HFF-Myc (cell line): Measurements from ENCODE around the gene CBLC.
A peak's percentile ranks its signal among the peaks of the same experiment; 100 is the strongest.

Source experiments
- DNase-seq: peaks from one replicate; pipeline ENCODE4 v3.0.0-alpha.2; 2011; ENCODE audit warnings: low read depth; ENCODE audit errors: extremely low read depth
- H3K4me3 ChIP-seq: replicated peaks from 2 replicates; pipeline ENCODE4 v1.5.1; 2011; ENCODE audit warnings: low read depth, mild to moderate bottlenecking, control low read depth, low read length
- TF ChIP-seq, protein P1 (sequence below): IDR thresholded peaks from 2 replicates; pipeline ENCODE4 v1.5.1; 2012; ENCODE audit warnings: mild to moderate bottlenecking, low read depth, low read length, control low read depth; ENCODE audit errors: missing control alignments

CBLC gene

DNA sequence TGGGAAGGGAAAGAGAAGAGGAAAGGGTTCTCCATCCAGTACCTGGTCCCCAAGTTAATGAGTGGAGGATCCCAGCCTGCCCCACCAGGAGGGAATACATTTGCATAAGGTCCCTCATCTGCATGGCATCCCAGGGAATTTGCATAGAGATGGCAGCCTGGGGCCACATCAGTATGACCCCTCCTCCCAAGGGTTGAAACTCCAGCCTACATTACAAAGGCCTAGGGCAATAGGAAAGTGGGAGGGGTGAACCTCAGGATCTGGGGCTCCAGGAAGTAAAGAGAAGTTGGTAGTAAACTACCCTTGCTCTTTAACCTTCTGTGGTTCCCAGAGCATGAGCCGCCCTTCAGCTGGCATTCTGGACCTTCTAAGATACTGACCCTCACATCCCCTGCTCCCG lies 61.6 kb downstream of the CBLC start:
- no peak overlapping the region for H3K4me3 ChIP-seq
- DNase-seq = no peak
- TF ChIP-seq, protein P1, sequence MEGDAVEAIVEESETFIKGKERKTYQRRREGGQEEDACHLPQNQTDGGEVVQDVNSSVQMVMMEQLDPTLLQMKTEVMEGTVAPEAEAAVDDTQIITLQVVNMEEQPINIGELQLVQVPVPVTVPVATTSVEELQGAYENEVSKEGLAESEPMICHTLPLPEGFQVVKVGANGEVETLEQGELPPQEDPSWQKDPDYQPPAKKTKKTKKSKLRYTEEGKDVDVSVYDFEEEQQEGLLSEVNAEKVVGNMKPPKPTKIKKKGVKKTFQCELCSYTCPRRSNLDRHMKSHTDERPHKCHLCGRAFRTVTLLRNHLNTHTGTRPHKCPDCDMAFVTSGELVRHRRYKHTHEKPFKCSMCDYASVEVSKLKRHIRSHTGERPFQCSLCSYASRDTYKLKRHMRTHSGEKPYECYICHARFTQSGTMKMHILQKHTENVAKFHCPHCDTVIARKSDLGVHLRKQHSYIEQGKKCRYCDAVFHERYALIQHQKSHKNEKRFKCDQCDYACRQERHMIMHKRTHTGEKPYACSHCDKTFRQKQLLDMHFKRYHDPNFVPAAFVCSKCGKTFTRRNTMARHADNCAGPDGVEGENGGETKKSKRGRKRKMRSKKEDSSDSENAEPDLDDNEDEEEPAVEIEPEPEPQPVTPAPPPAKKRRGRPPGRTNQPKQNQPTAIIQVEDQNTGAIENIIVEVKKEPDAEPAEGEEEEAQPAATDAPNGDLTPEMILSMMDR = no peak

DNA sequence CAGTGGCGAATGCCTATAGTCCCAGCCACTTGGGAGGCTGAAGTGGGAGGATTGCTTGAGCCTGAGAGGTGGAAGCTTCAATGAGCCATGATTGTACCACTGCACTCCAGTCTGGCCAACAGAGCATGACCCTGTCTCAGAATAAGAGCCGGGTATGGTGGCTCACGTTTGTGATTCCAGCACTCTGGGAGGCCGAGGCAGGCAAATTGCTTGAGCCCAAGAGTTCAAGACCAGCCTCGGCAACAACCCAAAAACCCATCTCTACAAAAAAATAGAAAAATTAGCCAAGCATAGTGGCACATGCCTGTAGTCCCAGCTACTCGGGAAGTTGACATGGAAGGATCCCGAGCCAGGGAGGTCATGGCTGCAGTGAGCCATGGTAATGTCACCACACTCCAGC lies 63.1 kb downstream of the CBLC start:
- H3K4me3 ChIP-seq = no peak overlapping the region
- no peak for DNase-seq
- TF ChIP-seq, protein P1 = no peak

DNA sequence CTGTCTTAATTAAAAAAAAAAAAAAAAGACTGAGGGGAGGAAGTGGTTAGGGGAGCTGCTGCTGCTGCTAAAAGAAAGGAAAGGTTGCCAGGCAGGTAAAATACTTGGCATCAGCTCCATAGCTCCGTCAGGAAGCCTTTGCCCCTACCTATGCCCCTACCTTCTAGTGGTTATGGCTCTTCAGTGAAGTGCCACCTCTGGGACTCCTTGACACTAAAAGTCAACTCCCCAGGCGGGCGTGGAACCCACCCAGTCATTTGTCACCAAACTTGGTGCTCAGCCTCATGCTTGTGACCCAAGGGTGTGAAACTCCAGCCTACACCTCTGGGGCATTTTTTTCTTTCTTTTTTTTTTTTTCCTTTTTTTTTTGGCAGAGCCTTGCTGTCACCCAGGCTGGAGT lies 63.5 kb downstream of the CBLC start:
- TF ChIP-seq, protein P1 = no peak
- no peak overlapping the region for H3K4me3 ChIP-seq
- DNase-seq = no peak

DNA sequence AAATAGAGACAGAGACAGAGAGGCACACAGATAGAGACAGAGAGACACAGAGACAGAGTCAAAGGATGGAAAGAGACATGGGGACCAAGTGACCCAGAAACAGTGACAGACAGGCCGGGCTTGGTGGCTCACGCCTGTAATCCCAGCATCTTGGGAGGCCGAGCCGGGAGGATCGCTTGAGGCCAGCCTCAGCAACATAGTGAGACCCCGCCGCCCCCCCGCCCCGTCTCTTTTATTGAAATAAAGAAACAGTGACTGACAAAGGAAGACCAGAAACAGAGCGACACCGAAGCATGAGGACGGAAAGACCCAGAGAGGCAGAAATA lies 67.6 kb downstream of the CBLC start:
- H3K4me3 ChIP-seq = peak overlapping the region; percentile 47
- TF ChIP-seq, protein P1 = no peak
- no peak for DNase-seq

DNA sequence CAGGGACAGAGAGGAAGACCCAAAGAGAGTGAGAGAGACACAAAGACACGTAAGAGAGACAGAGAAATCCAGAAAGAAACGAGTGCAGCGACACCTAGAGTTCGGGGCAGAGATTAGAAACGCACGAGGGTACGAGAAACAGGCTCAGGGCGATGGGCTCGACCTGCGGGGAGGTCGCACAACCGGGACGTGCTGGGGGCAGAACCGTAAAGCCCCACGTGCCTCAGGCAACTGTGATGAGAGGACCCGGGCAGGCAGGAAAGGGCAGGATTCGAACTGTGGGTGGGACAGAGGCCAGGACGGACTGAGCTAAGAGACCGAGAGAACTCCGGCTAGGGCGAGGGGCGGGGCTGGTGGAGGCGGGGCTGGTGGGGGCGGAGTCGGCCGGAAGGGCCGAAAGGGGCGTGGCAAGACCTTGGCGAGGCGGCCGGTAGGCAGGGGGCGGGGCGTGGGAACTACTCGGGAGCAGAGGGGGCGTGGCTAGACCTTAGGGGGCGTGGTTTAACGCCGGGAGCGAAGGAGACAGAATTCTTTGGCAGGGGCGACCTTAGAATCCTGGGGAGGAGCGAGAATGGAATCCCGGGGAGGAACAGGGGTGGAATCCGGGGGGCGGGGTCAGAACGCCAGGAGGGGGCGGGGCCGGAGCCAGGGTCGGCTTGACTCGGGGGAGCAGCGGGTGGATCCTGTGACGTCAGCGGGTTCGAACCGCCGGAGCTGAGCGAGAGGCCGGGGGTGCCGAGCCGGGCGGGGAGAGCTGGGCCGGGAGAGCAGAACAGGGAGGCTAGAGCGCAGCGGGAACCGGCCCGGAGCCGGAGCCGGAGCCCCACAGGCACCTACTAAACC lies 68.1 kb downstream of the CBLC start, which contains the start of gene NECTIN2:
NECTIN2 (plus strand) TSS at position 686 of the 843 bp plus-strand sequence. CDS start 229 bp downstream, outside the sequence.
- TF ChIP-seq, protein P1 = peak; percentile 78
- peak; percentile 96 for DNase-seq
- peak within 1 kb of the TSS; percentile 95 for H3K4me3 ChIP-seq

DNA sequence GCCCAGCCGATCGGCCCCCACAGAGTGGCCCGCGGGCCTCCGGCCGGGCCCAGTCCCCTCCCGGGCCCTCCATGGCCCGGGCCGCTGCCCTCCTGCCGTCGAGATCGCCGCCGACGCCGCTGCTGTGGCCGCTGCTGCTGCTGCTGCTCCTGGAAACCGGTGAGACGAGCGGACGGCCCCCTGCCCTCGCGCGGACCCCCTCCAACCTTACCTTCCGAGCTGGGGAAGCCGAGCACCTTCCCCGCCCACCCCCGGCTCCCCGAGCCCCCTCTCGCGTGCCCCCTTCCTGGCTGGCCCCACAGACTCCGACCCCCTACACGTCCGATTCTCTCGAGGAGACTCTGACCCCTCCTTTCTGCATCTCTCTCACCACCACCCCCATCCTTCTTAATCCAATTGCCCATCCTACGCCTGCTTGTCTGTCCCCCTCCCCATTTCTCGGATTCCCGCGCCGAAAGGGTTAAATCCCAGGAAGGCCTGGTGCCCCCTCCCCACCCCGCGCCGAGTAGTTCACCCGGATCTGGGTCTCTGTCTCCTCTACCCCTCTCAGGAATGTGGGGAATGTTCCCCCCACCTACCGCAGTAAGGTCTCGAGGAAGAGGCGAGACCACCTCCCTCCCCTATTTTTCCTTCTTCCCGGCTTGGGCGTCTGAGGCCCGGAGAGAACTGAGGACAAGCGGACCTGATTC lies 68.9 kb downstream of the CBLC start:
- H3K4me3 ChIP-seq = peak overlapping the region; percentile 95
- no peak for DNase-seq
- TF ChIP-seq, protein P1 = no peak
